Peyer's patch (tissue), 4 donors: ENCODE data around the gene RHOH. TPM values are rescaled to one million over a fixed set of nuclear protein-coding genes. Genes with fewer than 3 reads are reported as not detected.
"Not testable (repeated sequence)": the region's sequence is repeated elsewhere in the genome, so short reads cannot be mapped to it uniquely, and the experiment has no call there.

Experiments used
- DNase-seq, 3 donors: peaks; one replicate each; pipeline ENCODE4 v3.0.0-alpha.2; 2017 to 2019
- H3K27ac ChIP-seq, 4 donors: fragments of 200-600 bp; sonication (generic); one replicate each; pipeline ENCODE4 v1.5.1; 2016 to 2019
- H3K27me3 ChIP-seq, 2 donors: fragments of 200-600 bp; sonication (generic); one replicate each; pipeline ENCODE4 v1.5.1; 2019
- H3K36me3 ChIP-seq, 3 donors: fragments of 200-600 bp; sonication (generic); one replicate each; pipeline ENCODE4 v1.5.1; 2016 to 2019
- H3K4me1 ChIP-seq, 4 donors: fragments of 200-600 bp; sonication (generic); one replicate each; pipeline ENCODE4 v1.5.1; 2016 to 2019
- H3K4me3 ChIP-seq, 4 donors: fragments of 200-600 bp; sonication (generic); 1 replicate in 3 of 4; 2 replicates in 1 of 4; pipeline ENCODE4 v1.5.1; 2016 to 2019; ENCODE audit warnings: mild to moderate bottlenecking in 1 of 4
- H3K9me3 ChIP-seq, 4 donors: fragments of 200-600 bp; sonication (generic); one replicate each; pipeline ENCODE4 v1.5.1; 2016 to 2019; ENCODE audit warnings: mild to moderate bottlenecking in 1 of 4
- CTCF ChIP-seq, 6 experiments: fragments of 450-650 bp in 4 of 6; fragments of 200-600 bp in 2 of 6; sonication (generic) in 1 of 6; IDR thresholded peaks; one replicate each; pipeline ENCODE4 v1.5.1; 2017 to 2019; ENCODE audit warnings: antibody characterized with exemption in 6 of 6, mild to moderate bottlenecking in 3 of 6, moderate library complexity in 1 of 6
- POLR2A ChIP-seq, 2 donors: fragments of 450-650 bp; IDR thresholded peaks; one replicate each; pipeline ENCODE4 v1.5.1; 2017; ENCODE audit warnings: antibody characterized with exemption in 2 of 2, mild to moderate bottlenecking in 2 of 2, moderate library complexity in 2 of 2
- total RNA-seq, 4 donors: library from RNA; depleted of rRNA; stranded (reverse); fragments of >200 nt; gene quantifications; one replicate each; pipeline ENCODE4 v1.1.0, GENCODE V29; 2016

Gene RHOH
- total RNA-seq, 4 donors from 2014 or later: 3.0 to 46.2 (median 9.8) TPM

DNA sequence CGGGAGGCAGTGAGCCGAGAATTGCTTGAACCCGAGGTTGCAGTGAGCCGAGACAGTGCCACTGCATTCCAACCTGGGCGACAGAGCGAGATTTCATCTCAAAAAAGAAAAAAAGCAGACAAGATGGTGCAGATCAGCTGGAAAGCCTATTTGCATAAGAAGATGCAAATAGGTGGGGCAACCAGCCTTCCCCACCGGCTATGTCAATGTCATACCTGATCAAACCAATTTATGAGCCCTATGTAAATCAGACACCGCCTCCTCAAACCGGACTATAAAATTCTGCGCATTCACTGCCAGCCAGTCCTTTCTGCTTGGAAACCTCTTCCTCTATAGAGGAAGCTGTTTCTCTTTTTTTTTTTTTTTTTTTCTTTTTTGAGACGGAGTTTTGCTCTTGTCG is 73.8 kb downstream of the RHOH start:
- Histone ChIP-seq H3K9me3 (no peaks in the 10 kb centered on the region), H3K27me3 (no peaks in the 10 kb centered on the region), H3K36me3 (no peaks in the 10 kb centered on the region), H3K4me3 (no peak overlapping the region), H3K27ac (no peak overlapping the region), H3K4me1 (peaks cover 0 to 4% (median 0%) of the 10 kb centered on the region in 4 donors)
- TF ChIP-seq CTCF (IDR thresholded peaks at IDR 0.05) (no peak), POLR2A (IDR thresholded peaks at IDR 0.05) (no peak)
- DNase-seq: no peak

DNA sequence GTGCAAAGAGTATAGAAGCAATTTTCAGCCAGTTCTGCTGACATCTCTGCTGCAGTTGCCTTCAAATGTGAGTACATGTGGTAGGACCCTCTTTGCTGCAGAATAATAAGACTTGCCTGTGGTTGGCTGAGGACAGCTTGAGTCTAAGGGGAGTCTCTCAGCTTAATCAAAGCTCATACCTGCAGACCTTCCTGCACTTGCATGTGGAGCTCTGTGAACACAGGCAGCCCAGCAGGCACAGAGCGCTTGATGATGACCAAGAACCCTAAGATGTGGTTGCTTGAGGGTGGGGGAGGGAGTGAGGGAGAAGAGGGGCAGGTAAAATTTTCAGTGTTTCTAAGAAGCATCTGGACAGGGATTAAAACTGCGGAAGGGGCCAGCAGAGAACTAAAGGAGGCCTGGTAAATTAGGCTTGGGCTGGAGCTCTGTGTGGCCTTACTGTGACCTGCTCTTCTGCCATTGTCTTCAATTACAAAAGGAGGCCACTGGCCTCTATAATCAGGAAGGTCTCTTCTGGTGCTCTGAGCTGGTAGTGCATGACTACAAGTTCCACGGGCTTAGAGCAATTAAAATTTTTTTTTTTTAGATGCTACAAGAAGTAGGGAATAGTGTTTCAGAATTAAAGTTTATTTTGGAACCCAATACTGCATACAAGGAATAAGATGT is 78.4 kb downstream of the RHOH start:
- no peak for TF ChIP-seq POLR2A (IDR thresholded peaks at IDR 0.05)
- TF ChIP-seq CTCF (IDR thresholded peaks at IDR 0.05): no peak
- H3K27me3 ChIP-seq: no peaks in the 10 kb centered on the region
- H3K27ac ChIP-seq: no peak overlapping the region
- H3K36me3 ChIP-seq: no peaks in the 10 kb centered on the region
- DNase-seq: no peak
- no peaks in the 10 kb centered on the region for H3K9me3 ChIP-seq
- no peak overlapping the region for H3K4me3 ChIP-seq
- no peaks in the 10 kb centered on the region for H3K4me1 ChIP-seq

- H3K27me3 ChIP-seq: no peaks in the 10 kb centered on the region
- no peak overlapping the region for H3K4me3 ChIP-seq
- H3K9me3 ChIP-seq: no peaks in the 10 kb centered on the region
- no peak for DNase-seq
- TF ChIP-seq POLR2A (IDR thresholded peaks at IDR 0.05) (no peak), CTCF (IDR thresholded peaks at IDR 0.05) (no peak)
- no peaks in the 10 kb centered on the region for H3K4me1 ChIP-seq
- H3K27ac ChIP-seq: no peak overlapping the region
- no peaks in the 10 kb centered on the region for H3K36me3 ChIP-seq
Observed at GRCh38 chr4:40276546-40276945, 79.7 kb downstream of the RHOH start.

GRCh38 chr4:40280586-40280985 is 83.8 kb downstream of the RHOH start:
- Histone ChIP-seq H3K36me3 (no peaks in the 10 kb centered on the region), H3K4me3 (no peak overlapping the region), H3K27ac (no peak overlapping the region), H3K9me3 (no peaks in the 10 kb centered on the region), H3K27me3 (no peaks in the 10 kb centered on the region), H3K4me1 (no peaks in the 10 kb centered on the region)
- no peak for TF ChIP-seq POLR2A (IDR thresholded peaks at IDR 0.05)
- no peak for TF ChIP-seq CTCF (IDR thresholded peaks at IDR 0.05)
- DNase-seq: no peak

DNA sequence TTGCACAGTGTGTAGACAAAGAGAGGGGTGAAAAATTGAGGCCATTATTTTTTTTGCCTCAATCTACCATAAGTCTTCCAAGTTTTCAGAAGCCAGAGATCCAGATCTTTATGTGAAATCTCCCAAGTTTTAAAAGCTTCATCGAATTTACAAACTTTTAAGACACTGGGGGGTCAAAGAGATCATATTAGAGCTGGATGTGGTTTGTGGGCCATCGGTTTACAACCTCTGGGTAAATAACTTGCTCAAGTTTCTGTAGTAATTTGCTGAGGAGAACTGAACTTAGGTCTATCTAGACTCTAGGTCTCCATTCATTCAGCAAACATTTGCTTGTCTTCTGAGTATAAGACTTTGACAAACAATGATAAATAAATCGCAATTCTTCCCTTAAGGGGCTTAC is 84.3 kb downstream of the RHOH start:
- no peak overlapping the region for H3K4me3 ChIP-seq
- no peaks in the 10 kb centered on the region for H3K4me1 ChIP-seq
- H3K27ac ChIP-seq: no peak overlapping the region
- no peaks in the 10 kb centered on the region for H3K27me3 ChIP-seq
- no peaks in the 10 kb centered on the region for H3K36me3 ChIP-seq
- DNase-seq: no peak
- TF ChIP-seq POLR2A (IDR thresholded peaks at IDR 0.05): no peak
- TF ChIP-seq CTCF (IDR thresholded peaks at IDR 0.05): no peak
- H3K9me3 ChIP-seq: no peaks in the 10 kb centered on the region

- no peaks in the 10 kb centered on the region for H3K36me3 ChIP-seq
- no peak overlapping the region for H3K27ac ChIP-seq
- no peaks in the 10 kb centered on the region for H3K27me3 ChIP-seq
- TF ChIP-seq CTCF (IDR thresholded peaks at IDR 0.05) (no peak), POLR2A (IDR thresholded peaks at IDR 0.05) (no peak)
- no peaks in the 10 kb centered on the region for H3K9me3 ChIP-seq
- H3K4me3 ChIP-seq: no peak overlapping the region
- no peak for DNase-seq
- H3K4me1 ChIP-seq: no peaks in the 10 kb centered on the region
Observed at GRCh38 chr4:40281913-40282312, 85.1 kb downstream of the RHOH start.

DNA sequence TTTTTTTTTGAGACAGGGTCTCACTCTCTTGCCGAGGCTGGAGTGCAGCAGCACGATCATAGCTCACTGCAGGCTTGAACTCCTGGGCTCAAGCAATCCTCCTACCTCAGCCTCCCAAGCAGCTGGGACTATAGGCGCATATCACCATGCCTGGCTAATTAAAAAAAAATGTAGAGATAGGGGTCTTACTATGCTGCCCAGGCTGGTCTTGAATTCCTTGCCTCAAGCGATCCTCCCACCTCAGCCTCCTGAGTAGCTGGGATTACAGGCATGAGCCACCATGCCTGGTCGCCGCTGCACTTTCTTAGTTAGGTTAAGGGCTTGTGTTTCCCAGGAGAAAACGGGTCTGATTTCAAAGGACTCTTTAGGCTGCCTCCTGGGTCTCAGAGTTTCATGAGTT is 86.0 kb downstream of the RHOH start:
- not testable (repeated sequence) for H3K4me1 ChIP-seq, H3K4me3 ChIP-seq, H3K27ac ChIP-seq, H3K9me3 ChIP-seq, H3K36me3 ChIP-seq, DNase-seq, H3K27me3 ChIP-seq
